HG03135 (cell line): ENCODE data around the gene TUBGCP3.

ENCODE experiments used
- ATAC-seq: cut with Tn5 transposase; IDR thresholded peaks from one replicate; pipeline ENCODE4 v1.9.1; 2021; ENCODE audit warnings: mild to moderate bottlenecking, moderate library complexity; ENCODE audit not compliant: unreplicated experiment

The TUBGCP3 gene

DNA sequence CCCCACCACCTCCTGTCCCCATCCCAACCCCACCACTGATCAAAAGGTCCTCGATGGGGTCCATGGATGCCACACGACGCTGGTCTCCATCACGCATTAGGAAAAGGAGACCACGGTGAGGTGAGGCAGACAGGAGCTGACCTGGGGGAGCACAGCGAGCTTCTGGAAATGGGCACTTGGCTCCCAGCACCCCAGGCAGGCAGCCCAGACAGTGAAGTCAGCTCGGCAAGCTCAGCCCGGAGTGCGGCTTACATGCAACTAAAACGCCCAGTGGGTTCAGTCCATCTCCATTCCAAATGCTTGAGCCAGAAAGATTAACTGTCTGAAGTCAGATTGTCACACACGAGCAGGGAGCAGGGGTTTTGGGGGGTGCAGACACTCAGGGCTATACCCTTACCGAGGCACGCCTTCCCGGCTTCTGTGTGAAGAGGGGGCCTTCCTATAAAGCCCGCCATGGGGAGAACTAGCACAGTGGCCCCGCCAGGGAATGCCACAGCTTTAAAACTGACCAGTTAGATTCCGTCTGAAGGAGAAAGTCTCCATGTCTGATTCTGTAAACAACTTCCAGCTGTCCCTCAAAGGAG is 132.4 kb downstream of the TUBGCP3 start:
- ATAC-seq, result no peak

DNA sequence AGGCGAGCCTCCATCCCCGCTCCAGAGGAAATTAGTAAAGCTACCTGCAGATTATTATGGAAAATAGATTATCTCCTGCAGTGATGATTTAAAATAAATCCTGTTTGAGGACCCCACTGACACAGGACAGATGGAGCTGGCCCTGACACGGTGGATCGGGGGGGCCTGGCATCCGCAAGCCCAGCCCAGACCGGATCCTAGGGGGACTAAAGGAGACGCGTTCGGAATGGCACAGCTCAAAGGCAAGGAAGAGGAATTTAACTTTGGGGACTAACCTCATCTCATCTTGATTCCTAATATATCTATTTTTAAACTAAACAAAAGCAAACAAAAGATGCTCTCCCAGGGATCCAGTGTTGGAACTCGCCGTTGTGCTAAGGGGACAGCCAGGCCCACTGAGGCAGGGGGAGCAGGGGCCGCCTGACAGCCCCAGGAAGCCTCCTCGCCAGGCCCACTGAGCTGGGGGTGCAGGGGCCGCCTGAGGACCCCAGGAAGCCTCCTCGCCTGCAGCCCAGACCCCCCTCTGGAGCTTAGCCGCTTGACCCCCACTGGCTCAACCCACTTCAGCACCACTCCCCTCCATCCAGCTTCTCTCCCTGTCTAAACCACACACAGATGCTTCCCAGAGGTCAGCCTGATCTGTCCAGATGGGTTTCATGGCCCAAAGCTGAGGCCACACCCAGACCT is 133.2 kb downstream of the TUBGCP3 start:
- no peak for ATAC-seq

DNA sequence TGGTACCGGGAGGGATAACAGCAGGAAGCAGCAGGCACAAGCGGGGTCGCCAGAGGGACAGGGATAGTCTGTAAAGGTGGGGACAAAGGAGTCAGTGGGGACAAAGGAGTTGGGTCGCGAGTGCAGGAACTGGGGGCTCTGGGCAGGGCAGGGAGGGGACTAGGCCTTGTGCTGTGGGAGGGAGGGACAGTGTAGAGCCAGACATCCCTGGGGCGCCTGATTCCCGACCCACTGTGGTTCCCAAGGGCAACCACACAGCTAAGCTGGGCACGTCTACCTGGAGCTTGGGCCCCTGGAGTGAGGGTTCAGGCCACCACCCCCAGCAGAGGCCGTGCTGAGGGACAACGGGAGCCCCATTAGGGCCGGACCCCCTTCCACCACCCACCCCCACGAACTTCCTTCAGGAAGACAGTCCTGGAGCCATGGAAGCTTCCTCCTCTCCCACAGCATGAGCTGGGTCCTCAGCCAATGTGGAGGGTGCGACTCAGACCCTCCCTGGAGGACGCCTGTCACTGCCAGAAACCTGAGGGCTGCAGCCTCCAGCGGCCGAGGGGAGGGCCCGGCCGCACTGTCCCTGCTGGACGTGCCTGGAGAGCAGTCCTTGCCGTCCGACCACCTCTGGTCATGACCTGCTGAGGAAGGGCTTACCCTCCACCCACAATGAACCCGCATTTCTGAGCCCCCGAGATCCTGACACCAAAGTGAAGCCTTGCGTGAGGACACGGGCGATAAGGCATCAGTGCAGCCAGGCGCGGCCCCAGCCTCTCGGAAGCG is 133.9 kb downstream of the TUBGCP3 start:
- ATAC-seq, result no peak

DNA sequence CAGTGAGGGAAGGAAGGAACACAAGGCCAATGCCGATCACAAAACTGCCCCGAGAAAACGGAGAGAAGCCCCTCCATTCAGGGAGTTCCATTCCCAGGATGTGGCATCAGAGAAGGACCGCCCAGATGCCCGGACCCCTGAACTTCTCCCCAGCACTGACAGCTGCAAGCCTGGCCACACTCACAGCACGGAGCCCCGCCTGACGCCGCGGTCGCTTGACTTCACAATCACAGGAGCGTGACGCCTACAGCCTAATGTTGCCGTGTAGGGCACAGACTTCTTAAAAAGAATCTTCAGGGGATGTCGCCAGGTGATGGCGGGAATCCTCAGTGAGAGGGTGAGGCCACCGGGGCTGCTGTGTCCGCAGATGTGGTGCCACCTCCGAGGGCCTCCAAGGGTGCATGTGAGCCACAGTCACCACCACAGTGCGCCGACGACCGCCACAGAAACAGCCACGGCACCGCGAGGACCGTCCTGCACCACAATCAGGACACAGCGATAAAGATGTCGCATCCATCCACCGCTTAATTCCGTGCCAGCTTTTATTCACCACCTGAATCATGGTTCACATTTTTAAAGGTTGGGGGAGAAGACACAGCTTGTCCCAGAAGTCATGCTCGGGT is 134.6 kb downstream of the TUBGCP3 start:
- no peak for ATAC-seq

DNA sequence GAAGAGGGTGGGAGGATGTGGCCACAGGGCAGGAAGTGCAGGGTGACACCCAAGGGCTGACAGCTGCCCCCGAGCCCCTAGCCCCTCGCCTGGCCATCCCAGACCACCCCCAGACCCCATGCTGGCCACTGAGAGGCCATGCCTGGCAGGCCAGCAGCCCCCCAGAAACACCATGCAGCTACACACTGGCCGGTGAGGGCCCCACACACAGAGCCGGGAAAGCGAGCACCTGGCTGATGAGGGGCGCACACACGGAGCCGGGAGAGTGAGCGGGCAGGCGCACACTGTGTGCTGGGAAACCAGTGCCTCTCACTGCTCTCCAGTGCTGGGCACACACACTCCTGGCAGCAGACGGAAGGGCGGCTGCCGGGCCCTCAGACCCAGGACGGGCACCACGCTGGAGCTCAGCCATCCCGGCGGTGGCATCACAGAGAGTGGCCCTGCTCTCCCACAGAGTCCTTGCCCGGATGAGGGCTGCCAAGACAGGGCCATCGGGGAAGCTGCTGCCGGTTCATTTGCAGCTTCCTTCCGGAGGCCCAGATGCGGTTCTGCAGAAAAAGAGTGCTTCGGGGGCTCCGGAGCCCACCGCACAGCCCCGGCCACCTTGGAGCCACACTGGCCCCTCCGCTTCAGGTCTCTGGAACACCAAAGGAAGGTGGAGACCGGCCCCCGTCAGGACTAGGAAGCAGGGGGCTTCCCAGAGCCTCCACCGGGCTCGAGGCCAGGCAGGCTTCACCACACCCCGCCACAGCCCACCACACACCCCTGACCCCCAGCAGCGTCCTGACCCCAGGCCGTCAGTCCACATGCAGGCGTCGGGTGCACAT is 135.4 kb downstream of the TUBGCP3 start:
- ATAC-seq, result no peak

DNA sequence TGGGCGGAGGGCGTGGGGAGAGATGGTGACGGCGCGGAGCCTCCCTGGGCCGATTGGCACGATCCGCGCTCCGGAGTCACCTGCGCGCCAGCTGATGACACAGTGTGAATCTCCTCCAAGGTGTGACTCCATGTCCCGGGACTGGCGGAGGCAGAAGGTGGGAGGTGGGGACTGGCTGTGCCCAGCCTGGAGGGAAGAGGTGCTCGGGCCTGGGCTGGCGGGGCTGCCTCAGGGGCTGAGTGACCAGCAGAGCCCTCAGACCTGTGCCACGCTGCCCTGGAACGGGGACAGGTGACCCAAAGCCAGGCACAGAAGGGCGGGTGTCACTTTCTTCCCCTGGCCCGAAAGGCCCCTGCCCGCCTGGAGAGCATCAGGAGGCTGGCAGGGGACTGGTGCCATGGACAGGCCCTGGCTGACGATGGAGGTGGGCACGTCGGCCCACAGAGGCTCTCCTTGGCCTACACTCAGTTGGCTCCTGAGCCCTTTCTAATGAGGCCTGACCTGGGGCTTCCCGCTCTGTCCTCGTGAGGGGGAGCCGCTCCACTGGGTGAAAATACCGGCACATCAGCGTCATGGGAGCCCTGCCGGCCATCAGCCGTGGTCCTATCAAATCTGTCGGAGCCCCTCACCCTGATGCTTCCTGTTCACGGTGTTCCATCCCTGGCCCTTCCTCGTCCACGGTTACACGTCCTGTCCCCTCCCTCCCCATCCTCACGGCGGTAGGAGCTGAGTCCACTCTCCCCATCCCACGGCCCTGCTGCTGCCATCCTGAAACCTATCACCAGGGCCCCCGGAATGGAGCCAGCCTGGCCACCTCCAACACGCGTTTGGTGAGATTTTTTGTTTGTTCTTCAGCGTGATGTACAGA is 136.2 kb downstream of the TUBGCP3 start:
- ATAC-seq, result no peak

DNA sequence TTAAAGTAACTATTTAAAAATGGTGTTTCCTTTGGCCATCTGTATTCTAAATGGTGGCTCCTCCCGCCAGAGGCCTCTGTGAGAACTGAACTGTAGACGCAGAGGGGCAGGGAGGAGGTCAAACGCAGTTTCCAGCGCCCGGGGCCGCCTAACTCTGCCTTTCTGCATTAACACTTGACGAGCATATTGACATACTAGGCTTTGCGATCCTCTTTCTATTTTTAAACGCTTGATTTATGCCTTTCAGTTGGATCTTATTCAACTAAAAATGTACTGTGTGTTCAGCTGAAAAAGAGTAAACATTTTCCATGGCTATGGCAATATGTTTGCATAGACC is 137.1 kb downstream of the TUBGCP3 start:
- ATAC-seq, result no peak

DNA sequence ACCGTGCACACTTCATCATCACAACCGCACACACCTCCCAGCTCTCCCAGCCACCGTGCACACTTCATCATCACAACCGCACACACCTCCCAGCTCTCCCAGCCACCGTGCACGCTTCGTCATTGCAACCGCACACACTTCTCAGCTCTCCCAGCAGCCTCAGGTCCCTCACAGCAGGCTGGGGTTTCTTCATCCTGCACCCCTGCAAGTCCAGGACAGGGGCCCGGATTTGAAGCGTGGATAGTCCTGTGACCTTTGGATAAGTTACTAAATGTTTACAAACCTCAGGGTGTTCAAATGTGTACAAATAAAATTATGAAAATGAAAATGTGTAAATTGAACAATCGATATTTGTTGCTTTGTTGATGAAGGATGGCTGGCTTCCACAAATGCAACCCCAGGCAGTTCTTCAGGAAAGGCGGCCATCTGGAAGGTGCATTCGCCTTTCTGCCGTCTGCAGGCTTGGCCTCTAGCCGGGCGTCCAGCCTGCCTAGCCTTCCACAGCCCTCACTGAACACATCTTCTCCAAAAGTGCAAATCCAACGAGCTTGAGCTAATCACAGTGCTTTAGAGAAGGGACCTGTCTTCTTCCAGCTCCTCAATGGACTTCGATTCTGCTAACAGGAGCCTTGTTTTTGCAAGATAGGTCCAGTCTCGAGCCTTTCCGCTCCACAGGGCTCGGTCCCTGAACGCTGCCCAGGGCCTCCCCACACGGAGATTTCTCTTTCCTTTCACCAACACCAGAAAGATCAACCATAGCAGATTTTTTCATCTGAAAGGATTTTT is 137.6 kb downstream of the TUBGCP3 start:
- ATAC-seq, result no peak

DNA sequence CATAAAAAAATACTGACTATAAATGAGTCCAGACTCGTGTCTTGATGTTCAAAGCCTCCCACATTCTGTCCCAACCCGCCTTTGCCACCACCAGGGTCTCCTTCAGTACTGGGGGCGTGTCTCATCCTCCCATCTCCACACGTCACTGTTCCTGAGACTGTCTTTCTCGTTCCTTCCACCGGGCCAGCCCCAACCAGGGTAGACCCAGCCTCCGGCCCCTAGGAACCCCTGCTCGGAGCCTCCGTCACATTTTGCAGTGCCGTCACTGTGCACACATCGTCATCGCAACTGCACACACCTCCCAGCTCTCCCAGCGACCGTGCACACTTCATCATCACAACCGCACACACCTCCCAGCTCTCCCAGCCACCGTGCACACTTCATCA is 138.4 kb downstream of the TUBGCP3 start:
- ATAC-seq, result no peak

DNA sequence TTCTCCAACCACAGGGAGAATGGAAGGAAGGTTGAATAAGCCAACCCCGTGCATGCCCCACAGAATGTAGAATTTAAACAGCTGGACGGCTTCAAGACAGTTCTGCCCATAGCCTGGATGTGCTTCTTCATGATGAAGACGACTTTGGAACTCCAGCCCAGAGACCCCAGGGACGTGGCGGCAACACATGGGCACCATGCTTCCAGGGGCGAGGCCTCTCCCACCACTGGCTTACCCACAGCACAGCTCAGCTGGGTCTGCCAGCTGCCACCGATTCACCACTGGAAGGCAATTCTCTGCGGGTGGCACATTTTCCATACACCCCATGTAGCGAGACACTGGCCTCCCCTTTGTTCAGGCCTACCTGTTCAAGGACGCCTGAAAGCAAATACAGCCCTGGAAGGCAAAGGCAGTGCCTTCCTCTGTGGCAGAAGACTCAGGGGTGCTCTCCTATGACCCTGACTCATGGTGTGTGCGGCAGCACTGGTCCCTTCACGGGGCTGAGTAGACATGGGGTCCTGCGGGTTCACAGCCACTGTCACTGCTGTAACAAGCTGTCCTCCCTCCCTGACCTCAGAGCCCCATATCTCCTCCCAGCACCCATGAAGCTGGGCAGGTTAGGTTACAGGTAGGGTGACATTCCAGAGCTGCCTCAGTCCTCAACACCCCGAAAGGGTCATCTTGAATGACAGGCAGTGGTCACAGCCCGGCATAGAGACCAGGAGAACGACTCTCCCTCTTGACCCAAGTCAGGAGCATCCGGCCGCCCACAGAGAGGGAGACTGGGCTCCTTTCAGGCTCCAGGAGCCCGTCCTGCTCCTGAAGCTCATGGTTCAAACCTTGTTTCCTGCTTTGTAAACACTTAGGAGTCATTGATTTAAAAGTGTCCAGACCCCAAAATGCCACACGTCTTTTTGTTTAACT is 139.1 kb downstream of the TUBGCP3 start:
- no peak for ATAC-seq

DNA sequence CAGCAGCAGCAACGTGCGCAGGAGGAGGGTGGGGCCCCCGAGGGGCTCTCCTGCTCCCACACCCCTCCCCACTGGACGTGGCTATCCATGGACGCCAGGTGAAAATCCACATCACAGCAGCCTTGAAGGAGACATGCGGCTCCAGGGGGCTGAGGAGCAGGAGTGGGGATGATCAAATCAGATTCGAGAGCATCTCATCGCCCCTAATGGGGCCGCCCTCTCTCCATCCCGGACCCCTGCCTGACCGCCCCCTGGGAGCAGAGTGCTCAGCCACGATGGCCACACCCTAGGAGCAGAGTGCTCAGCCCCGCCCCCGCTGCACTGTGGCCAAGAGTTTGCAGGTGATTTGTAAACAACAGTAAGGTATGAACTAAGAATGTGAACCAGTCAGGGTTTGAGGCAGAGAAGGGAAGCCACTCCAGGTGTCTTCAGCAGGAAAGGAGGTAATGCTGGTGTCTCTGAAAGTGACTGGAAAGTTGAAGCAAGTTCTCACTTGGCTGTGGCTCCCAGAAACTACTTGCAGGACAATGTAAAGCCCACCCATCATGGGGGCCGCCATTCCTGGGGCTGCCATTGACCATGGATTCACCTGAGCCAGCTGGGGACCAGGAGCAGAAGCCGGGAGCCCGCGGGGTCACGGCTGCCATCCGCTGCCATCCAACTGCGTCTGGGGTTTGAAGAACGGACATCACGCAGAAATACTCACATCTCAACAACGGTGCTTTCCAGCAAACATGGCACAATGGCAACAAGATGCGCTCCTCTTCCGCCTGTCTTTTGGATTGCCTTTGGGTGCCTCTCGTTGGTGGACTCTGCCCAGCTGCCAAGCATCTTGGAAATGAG is 140.0 kb downstream of the TUBGCP3 start:
- ATAC-seq, result no peak

DNA sequence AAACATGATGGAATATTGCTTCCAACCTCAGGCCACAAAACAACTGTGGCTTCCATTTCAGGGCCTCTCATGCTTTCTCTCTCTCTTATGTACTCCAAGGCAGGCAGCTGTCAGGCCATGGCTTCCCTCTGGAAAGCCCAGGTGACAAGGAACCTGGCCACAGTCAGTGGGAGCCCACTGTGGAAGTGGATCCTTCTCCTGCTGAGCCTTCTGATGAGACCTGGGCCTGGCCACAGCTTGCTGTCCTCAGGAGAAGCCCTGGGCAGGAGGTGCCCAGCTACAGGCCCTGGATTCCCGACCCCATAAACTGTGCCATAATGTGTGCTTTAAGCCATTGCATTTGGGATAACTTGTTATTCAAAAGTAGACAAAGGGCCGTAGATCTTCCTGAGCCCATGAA is 140.6 kb downstream of the TUBGCP3 start:
- ATAC-seq, result no peak

DNA sequence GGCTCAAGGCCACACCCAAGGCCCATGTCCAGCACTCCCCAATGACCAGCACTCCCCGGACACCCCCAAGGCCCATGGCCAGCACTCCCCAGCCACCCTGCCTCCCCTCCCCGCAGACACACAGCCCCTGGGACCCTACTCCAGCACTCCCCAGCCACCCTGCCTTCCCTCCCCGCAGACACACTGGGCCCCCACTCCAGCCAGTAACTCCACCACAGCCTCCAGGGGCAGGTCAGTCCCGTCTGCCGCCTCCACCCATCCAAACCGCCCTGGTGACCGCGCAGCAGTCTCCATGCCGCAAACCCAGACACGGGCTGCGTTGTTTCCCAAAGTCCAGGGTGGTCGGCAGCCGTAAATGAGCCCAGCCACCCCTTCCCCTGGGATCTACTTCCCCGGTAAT is 141.1 kb downstream of the TUBGCP3 start:
- no peak for ATAC-seq

DNA sequence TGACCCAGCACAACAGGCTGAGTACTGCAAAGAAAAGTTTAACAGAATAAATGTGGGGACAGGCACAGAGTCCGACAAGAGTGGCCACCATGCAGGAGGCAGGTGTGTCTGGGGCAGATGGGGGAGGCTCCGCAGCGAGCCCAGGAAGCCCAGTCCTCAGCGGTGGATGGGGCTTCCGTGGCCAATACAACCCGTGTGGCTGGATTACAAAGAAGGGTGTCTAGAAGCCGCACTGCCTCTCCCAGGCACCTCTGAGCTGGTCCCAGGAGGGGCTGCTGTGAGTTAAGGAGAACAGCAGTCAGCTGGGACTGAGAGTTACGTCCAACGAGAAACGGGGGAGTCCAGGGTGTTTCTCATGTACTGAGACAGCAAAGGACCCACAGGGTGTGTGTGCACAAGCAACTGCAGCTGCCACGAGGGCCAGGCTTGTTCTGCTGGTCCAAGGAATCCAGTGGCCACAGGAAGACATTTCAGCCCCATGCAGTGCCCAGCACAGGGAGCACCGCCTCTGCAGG is 141.5 kb downstream of the TUBGCP3 start:
- no peak for ATAC-seq

DNA sequence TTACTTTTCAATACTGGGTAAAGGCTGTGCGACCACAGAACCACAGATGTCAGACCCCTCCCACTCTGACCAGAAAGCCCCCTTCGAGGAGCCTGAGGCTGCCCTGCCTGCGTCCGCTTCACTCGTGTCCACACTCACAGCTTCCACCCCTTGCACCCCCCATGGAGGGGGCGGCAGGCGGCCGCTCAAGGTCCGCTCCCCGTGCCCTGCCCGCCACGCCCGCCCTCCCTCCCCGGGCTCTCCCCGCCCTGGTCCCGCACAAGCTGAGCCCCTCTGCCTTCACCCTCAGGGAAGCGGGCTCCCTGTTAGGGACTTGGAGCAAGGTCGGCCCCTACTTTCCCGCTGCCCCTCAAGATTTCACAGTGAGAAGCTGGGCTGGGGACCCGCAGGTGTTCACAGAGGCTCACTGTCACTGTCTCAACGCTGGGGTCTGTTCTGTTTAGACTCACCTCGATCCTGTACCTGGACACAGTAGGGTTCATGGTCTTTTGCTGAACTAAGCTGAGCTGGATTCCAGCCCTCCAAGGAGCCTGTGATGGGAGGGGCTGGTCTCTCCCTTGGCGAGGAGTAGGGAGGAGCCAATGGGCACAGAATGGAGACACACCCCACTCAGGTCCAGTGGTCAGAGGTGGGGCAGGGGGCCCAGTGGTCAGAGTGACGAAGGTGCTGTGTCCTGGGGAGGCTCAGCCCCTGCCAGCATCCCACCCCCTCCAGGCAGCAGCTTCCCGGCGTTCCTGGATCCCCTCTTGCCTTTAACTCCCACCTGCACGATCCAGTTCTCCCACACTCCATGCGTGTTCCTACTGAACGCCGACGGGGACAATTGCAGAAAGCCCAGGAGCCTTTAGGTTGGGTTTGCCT is 142.3 kb downstream of the TUBGCP3 start:
- no peak for ATAC-seq
